Right hindlimb (tissue), 1 donor: ENCODE results near the gene USP1.
A peak's percentile ranks its signal among the peaks of the same experiment; 100 is the strongest.

Experiments used
- DNase-seq: peaks from one replicate; pipeline ENCODE4 v3.0.0-alpha.2; 2018

Gene USP1, protein sequence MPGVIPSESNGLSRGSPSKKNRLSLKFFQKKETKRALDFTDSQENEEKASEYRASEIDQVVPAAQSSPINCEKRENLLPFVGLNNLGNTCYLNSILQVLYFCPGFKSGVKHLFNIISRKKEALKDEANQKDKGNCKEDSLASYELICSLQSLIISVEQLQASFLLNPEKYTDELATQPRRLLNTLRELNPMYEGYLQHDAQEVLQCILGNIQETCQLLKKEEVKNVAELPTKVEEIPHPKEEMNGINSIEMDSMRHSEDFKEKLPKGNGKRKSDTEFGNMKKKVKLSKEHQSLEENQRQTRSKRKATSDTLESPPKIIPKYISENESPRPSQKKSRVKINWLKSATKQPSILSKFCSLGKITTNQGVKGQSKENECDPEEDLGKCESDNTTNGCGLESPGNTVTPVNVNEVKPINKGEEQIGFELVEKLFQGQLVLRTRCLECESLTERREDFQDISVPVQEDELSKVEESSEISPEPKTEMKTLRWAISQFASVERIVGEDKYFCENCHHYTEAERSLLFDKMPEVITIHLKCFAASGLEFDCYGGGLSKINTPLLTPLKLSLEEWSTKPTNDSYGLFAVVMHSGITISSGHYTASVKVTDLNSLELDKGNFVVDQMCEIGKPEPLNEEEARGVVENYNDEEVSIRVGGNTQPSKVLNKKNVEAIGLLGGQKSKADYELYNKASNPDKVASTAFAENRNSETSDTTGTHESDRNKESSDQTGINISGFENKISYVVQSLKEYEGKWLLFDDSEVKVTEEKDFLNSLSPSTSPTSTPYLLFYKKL

DNA sequence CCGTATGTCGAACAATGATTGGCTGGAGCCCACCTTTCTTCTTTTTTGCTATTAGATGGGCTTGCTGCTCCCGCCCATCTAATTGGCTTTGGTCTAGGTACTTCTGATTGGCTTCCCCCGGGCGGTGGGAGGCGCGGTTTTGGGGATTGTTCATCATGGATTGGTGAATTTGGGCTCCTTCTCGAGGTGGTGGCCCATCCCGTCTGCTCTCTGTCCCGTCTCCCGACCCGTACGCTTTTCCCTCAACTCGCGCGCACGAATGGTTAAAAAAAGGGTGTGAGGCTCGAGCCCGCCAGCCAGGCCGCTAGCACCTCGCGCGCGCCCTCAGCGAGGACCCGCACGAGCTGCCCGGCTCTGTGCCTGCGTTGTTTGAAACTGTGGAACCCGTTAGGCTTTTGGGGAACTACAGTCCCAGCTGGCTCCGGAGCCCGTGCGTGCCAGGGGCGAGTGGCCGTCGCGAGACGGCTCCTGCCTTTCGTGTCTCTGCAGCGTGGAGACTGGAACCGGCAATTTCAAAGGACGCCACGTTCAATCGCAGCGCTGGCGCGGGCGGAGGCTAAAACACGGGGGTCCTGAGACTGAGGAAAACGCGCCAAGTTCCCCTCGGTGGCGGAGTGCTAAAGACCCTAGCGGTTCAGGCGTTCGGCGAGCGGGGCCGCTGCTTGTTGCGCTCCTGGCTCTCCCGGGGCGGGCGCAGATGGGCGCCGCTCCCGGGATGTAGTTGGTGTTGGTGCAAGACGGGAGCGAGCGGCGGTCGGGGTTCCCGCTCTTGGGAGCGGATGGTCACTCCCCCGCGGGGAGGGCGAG is at the start of gene USP1:
USP1 (plus strand) TSS at position 584 of the 807 bp plus-strand sequence. CDS start 2,819 bp downstream, outside the sequence.
- DNase-seq, result peak; percentile 100

DNA sequence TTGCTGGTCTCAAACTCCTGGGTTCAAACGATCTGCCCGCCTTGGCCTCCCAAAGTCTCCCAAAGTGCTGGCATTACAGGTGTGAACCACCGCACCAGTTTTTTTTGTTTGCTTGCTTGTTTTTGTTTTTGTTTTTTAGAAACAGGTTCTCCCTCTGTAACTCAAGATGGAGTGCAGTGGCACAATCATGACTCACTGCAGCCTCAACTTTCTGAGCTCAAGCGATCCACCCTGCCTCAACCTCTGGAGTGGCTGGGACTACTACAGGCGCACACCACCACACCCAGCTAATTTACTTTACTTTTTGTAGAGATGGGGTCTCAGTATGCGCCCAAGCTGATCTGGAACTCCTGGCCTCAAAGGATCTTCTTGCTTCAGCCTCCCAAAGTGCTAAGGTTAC is 47.3 kb upstream of the USP1 start:
- no peak for DNase-seq

DNA sequence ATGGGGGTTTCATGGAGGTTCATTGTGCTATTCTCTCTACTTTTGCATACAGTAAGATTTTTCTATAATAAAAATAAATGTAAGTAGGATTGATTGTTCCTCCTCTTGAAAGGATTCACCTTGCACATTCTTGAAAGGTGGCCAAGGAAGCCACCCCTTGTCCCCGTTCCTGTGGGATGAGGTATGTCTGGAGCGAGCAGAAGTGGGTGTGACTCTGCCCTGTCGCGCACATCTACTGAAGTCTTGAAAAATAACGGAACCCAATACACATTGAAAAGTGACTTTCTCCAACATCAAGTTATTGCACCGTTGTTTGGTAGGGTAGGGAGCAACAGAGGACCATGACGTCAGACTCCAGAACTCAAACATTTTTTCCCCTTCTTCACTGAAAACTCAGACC is 46.8 kb upstream of the USP1 start:
- DNase-seq, result no peak

DNA sequence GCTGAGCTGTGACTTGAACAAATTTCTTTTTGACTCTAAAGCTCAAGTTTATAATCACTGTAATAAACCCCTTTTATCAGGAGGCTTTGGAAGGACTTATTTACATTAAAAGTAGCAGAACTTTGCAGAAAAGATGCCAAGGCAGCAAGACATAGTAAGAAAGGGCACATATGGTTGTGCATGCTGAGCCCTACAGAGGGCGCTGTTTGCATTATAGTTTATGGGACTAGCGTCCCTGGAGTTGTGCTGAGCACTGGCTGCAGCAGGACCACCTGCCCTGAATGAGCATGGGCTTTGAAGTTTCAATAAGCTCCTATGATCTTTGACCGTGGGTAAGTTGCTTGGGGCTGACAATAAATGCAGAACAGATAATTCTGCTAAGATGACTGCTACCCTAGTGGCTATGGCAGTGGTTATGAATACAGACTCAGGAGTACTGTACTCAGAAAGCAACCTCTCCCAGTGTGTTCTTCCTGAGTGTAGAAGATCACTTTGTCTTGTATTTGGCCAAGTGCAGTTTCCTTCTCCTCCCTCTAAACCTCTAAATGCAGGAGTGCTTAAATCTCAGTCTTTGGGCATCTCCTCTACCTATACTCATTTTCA is 45.4 kb upstream of the USP1 start:
- DNase-seq, result no peak

DNA sequence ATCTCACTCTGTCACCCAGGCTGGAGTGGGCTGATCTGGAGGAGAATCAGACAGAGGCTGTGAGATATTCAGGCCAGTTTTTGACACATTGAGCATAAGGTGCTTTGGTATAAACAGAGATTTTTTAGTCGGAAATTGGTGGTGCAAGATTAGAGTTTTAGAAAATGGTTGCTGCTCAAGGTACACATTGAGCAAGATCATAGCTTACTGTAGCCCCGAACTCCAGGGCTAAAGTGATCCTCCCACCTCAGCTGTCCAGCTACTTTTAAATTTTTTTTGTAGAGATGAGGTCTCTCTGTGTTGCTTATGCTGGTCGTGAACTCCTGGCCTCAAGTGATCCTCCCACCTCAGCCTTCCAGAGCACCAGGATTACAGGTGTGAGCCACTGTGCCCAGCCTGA is 43.9 kb upstream of the USP1 start:
- DNase-seq, result no peak

DNA sequence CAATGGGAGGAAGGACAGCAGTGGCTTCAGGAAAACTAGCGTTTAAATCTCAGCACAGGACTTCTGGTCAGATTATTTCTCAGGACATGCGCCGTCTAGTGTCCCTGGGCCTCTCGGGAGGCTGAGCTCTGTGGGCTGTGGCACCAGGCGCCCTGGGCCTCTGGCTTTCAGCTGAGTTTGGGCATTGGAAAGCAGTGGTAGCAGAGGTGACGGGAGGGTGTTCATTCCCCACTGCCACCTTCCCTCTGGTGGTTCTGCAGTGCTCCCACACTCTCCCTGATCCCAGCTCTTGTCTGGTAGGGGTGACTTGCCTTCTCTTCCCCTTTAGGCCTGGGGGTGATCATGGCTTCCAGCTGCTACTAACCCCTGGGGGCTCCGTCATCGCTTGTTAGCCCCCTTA is 42.2 kb upstream of the USP1 start:
- no peak for DNase-seq

DNA sequence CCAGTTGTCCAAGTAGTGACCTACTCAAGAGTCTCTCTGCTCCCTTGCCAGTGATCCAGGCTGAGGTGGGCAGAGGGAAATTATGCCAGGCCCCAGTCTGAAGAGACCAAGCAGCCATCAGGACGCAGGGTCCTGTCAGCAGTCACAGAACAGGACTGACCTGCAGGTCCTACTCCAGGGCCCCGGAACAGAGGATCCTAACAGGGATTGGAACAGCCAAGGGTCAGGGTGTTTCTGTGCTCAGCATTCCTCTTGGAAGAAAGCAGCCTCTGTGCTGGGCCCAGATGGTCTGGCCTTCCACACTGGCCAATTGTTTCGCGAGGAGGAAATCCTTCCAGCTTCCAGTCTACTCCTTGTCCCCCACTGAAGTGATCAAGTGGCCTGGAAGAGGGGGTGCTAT is 41.6 kb upstream of the USP1 start:
- no peak for DNase-seq

DNA sequence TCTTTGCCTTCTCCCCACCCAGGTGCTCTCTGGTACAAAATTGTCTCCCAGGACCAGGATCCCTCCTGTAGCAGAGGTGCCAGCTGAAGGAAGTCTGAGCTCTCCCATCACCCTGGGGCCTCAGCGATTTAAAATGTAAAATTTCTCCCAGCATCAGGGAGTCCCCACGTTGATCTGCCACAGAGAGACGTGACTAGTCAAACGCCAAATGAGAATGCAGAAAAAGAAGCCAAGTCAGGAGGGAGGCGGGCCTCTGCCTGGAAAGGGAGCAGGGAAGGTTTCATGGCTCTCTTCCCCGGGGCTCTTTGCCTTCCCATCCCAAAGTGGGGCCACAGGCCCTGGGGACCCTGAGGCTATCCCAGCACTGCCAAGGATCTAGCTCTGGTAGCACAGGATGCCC is 40.0 kb upstream of the USP1 start:
- no peak for DNase-seq

DNA sequence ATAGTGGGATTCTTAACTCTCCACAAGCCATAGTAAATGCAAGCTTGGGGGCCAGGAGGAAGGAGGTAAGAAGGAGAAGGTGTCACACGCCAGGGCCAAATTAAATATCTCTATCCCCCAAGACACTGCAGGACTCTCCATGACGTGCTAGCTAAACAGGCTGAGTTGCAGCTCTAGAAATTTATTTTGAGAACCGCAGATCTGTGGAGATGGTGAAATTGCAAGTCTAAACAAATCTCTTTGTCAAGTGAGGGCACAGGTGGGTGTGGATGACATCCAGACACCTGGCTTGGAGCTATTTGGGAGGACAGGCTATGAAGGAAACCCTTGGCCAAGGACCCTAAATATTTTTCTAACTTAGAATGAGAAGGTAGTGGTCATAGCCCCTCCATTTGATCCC is 39.5 kb upstream of the USP1 start:
- no peak for DNase-seq

DNA sequence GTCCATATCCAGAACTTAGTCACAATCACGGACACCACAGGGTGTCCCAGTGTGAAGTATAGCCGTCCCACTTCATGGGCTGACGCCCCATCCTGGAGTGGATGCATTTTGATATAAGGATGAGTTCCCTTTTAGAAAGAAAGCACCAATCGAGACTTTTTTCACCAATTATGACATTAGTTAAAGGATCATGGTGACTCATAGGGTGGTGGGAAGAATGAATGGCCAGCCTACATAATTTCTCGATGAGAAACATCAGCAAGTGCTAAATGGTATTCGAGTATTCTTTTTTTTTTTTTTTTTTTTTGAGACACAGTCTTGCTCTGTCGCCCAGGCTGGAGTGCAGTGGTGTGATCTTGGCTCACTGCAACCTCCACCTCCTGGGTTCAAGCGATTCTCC is 38.5 kb upstream of the USP1 start:
- DNase-seq, result no peak

DNA sequence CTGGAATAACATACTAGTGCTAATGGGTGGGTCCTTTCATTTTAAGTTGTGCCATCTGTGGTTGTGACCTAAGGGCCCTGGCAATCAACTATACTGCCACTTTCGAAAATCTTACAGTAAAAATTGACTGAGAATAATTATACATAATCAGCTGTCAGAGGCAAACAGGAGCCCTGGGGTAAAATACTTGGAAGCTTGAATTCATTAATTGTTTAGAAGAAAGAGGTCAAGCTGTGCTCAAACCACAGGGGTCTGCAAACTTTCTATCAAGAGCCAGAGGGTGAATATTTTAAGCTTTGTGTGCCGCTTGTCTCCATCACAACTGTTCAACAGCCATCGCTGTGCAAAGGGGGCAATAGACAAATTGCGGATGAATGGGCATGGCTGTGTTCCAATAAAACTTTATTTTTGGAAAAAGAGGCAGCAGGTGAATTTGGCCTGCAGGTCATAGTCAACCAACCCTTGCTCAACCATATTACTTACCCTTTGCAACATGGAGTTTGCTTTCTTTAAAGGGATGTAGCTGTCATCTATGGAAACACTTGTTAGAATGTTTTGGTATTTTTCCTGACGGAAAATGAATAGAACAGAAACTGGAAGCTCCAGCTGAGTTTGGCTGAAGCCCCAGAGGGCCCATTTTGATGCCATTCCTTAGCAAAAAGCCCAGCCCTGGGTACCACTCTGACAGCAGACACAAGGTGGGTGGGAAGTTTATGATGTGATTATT is 35.7 kb upstream of the USP1 start:
- DNase-seq, result no peak

DNA sequence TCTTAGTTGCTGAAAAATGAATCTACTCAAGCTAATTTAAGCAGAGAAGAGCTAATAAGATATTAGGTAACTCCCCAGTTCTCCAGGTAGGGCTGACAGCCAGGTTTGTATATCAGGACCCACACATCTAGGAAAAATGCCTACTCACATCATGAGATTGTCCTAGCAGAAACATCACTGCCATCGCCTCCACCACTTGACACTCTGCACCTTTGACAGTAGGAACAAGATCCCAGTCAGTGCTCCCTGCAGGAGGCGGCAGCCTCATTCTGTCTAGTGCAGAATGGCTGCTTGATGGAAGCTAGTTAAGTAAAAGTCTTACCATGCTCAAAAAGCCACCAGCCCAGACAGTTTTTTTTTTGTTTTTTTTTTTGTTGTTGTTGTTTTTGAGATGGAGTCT is 31.6 kb upstream of the USP1 start:
- no peak for DNase-seq

DNA sequence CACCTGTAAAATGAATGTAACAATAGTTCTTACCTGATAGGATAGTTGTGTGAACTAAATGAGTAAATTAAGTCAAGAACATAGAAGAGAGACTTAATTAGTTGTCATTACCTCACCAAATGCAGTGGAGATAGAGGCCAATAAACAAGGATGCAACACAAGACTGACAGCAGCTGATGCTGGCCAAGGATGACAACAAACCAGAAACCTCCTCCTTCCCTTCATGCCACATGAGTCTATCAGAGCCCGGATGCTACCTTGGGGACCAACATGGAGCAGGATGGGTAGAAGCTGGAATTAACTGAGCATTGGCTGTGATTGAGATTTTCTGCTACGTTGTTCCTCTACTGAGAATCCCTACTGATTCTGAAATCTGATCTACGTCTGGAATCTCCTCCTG is 30.3 kb upstream of the USP1 start:
- DNase-seq, result no peak

DNA sequence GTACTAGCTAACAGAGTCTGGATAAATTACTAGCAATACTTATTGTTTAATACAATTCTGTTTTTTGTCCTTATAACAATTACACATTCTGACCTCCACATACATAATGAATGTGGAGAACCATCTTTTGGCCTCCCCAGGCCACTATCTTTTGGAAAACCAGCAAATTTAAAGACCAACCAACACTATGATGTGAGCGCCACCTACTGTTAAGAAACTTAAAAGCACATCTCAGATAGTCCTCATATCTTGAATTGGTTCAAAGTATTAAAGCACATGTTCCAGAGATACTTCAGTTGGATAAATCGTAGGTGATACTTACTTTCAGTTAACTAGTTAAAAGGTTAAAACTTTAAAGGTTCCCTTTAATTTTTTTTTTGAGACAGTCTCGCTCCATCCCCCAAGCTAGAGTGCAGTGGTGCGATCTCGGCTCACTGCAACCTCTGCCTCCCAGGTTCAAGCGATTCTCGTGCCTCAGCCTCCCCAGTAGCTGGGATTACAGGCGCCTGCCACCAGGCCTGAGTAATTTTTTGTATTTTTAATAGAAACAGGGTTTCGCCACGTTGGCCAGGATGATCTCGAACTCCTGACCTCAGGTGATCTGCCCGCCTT is 29.3 kb upstream of the USP1 start:
- no peak for DNase-seq

DNA sequence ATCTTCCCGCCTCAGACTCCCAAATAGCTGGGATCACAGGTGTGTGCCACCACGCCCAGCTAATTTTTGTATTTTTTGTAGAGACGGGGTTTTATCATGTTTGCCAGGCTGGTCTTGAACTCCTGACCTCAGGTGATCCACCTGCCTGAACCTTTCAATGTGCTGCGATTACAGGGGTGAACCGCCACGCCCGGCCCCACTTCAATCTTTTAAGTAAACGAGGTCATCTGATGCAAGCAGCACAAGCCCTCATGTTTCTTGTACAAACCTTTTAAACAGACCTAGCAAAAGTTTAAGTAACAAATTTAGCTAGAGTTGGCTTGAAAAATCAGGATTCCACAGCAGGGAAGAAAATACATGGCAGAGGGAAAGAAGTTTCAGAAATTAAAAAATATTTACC is 21.2 kb upstream of the USP1 start:
- DNase-seq, result no peak

DNA sequence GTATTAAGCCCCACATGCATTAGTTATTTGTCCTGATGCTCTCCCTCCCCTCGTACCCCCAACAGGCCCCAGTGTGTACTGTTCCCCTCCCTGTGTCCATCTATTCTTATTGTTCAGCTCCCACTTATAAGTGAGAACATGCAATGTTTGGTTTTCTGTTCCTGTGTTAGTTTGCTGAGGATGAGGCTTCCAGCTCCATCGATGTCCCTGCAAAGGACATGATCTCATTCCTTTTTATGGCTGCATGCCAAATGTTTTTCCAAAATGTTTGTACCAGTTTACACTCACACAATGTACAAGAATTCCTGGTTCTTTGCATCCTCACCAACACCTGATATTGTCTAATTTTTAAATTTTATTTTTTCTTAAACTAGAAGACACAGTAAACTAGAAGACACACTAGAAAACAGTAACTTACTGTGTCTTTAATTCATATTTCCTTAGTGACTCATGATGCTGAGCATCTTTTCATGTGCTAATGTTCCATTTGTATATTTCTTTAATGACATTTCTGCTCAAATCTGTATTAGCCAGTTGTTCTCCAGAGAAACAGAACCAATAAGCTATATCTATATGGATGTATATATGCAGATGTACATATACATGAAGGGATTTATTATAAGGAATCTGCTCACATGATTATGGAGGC is 19.4 kb upstream of the USP1 start:
- no peak for DNase-seq

DNA sequence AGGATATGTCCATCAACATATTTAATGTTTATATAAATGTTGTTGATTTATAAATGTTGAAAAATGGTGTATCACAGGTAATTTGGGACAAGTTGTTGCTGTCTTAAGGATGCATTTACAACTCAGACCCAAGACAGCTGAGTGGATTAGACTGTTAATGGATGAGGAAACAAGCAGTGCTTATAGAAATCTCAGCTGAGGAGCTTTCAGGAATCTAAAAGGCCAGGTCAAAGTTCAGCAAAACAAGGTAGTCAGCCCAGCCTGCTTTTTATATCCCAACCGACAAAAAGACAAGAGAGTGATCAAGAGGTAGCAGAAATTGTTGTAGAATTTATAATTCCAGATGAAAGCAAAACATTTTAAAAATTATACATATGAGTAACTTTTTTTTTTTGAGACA is 16.6 kb upstream of the USP1 start:
- DNase-seq, result no peak

DNA sequence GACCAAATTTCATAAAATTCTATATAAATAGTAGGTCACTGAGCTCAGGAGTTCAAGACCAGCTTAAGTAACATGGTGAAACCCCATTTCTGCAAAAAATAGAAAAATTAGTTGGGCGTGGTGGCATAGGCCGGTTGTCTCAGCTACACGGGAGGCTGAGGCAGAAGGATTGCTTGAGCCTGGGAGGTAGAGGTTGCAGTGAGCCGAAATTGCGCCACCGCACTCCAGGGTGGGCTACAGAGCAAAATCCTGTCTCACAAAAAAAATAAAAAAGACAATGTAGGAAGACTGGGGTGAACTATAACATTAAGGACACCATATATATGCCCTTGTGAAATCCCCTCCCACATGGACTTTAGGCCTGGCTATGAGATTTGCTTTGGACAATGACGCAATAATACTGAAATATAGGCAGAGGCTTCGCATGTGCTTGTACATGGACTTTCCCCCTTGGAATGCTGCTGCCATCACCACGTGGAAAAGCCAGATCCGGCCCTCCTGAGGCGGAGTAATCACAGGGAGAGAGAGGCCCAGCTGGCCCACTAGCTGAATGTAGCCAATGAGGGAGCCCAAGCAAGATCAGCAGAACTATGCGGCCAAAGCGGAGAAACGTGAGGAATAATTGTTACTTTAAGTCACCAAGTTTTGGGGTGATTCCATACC is 13.1 kb upstream of the USP1 start:
- no peak for DNase-seq

DNA sequence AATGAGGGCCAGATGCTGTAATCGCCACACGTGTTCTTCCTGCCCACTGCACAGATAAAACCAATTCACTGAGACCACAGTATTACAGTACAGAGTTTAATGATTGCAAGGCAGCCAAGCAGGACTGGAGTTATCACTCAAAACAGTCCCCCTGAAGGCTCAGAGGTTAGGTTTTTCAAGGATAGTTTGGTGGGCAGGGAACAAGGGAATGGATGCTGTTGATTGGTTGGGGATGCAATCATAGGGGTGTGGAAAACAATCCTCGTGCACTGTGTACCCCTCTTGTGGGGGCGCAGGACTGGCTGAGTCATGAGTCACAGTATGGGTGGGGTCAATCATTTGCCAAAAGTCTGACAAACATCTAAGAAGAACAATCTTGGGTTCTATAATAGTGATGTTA is 12.4 kb upstream of the USP1 start:
- no peak for DNase-seq

DNA sequence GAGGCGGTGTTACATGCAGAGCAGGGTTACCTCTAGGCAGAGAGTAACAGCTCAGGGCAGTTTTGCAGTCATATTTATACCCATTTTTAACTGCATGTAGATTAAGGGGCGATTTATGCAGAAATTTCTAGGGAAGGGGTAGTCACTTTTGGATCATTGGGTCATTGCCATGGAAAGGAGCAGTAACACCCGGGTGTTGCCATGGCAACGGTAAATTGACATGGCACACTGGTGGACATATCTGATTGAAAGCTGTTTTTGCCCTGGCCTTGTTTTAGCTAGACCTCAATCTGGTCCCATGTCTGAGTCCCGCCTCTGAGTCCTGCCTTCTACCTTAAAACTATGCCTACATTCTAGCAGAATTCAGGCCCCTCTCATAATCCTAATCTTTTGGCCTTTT is 11.8 kb upstream of the USP1 start:
- no peak for DNase-seq

DNA sequence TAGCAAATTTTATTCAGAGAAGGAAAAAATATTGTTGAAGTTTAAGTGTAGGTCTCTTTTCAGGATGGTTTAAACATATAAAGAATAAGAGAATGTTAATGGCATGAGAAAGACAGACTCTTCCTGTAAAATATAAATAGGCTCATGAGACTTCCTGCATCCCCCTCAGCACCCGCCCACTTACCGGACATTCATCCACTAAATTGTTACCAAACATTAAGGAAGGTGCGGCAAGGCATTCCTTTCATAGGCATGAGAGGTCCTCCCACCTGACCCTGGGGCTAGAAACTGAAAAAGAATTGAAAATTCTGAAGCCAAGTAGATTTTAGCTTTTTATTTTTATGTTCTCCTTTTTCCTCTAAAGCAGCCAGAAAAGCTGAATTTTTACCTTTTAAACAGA is 10.6 kb upstream of the USP1 start:
- DNase-seq, result no peak
